SK-N-SH treated with all-trans-retinoic acid at 6 μM for 48 hours (cell line): ENCODE results near the gene ERN1.

ENCODE experiments used
- CREB5 ChIP-seq: fragments of 250-450 bp; sonication (Bioruptor Pico); IDR thresholded peaks from 2 replicates; pipeline ENCODE4 v1.5.1; 2020; ENCODE audit warnings: low read depth, mild to moderate bottlenecking, moderate library complexity
- PATZ1 ChIP-seq: fragments of 250-450 bp; sonication (Bioruptor Pico); IDR thresholded peaks from 2 replicates; pipeline ENCODE4 v1.8.0; 2020; ENCODE audit warnings: mild to moderate bottlenecking, moderate library complexity, borderline replicate concordance
- TOX ChIP-seq: fragments of 250-450 bp; sonication (Bioruptor Pico); IDR thresholded peaks from 2 replicates; pipeline ENCODE4 v1.8.0; 2021; ENCODE audit warnings: mild to moderate bottlenecking, moderate library complexity, borderline replicate concordance
- ZFP3 ChIP-seq: fragments of 250-450 bp; sonication (Bioruptor Pico); IDR thresholded peaks from 2 replicates; pipeline ENCODE4 v1.5.0; 2020; ENCODE audit warnings: mild to moderate bottlenecking, moderate library complexity
- ZFP30 ChIP-seq: fragments of 450-650 bp; formaldehyde crosslinking; IDR thresholded peaks from 2 replicates; pipeline ENCODE4 v1.5.0; 2022; ENCODE audit warnings: mild to moderate bottlenecking, moderate library complexity

GRCh38 chr17:63989622-63990345 is 140.2 kb downstream of the ERN1 start:
- TF ChIP-seq CREB5 (CRISPR knock-in tag) (no peak), TOX (CRISPR knock-in tag) (no peak), ZFP3 (no peak), ZFP30 (CRISPR knock-in tag) (no peak), PATZ1 (CRISPR knock-in tag) (no peak)
